HEK293T (cell line): ENCODE data around the gene ASAP2.

ENCODE experiments used
- CTBP1 ChIP-seq: fragments of 450-650 bp; IDR thresholded peaks from 2 replicates; pipeline ENCODE4 v1.6.1; 2016; ENCODE audit warnings: borderline replicate concordance
- ELF4 ChIP-seq: fragments of 450-650 bp; IDR thresholded peaks from 2 replicates; pipeline ENCODE4 v1.6.1; 2017; ENCODE audit warnings: antibody characterized with exemption
- HDGF ChIP-seq: fragments of 450-650 bp; IDR thresholded peaks from 2 replicates; pipeline ENCODE4 v1.6.1; 2017; ENCODE audit warnings: antibody characterized with exemption, borderline replicate concordance
- PKNOX1 ChIP-seq: fragments of 450-650 bp; IDR thresholded peaks from 2 replicates; pipeline ENCODE4 v1.6.1; 2016
- SUZ12 ChIP-seq: fragments of 450-650 bp; IDR thresholded peaks from 2 replicates; pipeline ENCODE4 v1.6.1; 2016; ENCODE audit warnings: mild to moderate bottlenecking
- TARDBP ChIP-seq: fragments of 450-650 bp; IDR thresholded peaks from 2 replicates; pipeline ENCODE4 v1.6.1; 2016

GRCh38 chr2:9379391-9379755, 172.8 kb downstream of the ASAP2 start:
- TF ChIP-seq PKNOX1 (no peak), TARDBP (no peak), CTBP1 (no peak), ELF4 (no peak), HDGF (no peak), SUZ12 (no peak)
